ENCODE results near the gene TENT4B.

- TF ChIP-seq CTCF (IDR thresholded peaks at IDR 0.05) (no peak), POLR2AphosphoS5 (IDR thresholded peaks at IDR 0.05; ENCODE audit: insufficient read depth in 1 of 2, low read depth in 1 of 2) (peak in 1 of 2 donors; percentile 12), POLR2A (IDR thresholded peaks at IDR 0.05) (no peak)
Observed at GRCh38 chr16:50188619-50189136, 35.6 kb downstream of the TENT4B start.
